Mammary epithelial cell (primary cell): ENCODE measurements around the gene PTPRU.

ENCODE experiments used
- EZH2 ChIP-seq: IDR thresholded peaks from 2 replicates; pipeline ENCODE4 v1.6.1; 2012; ENCODE audit warnings: low read length, inconsistent platforms, borderline replicate concordance
- TF ChIP-seq, protein P1 (sequence below), 2 donors: IDR thresholded peaks in 1 of 2; conservative IDR thresholded peaks in 1 of 2; 2 replicates each; pipeline ENCODE4 v1.5.1; 2011 to 2012; ENCODE audit warnings: inconsistent platforms in 2 of 2, low read length in 2 of 2, mild to moderate bottlenecking in 2 of 2, control low read depth in 1 of 2, low read depth in 1 of 2; ENCODE audit not compliant: insufficient read depth in 1 of 2; ENCODE audit errors: extremely low read depth in 1 of 2

DNA sequence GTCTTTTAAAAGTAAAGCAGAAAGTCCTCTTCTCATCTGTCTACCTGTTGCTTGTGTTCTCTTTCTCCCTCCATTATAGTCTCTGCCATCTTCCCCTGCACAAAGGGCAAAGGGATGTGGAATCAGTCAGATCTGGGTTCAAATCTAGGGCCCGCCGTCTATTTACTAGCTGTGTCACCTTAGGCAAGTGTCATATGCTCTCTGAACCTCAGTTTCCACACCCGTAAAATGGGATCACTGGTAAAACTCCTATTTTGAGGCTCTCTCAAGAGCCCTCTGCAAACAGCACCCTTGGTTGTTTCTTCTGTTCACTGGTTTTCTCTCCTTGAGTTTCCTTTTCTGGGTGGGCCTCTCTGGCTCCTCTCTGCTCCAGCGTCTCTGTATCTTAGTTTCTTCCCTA, 2.6 kb upstream of the PTPRU start:
- TF ChIP-seq, protein P1, sequence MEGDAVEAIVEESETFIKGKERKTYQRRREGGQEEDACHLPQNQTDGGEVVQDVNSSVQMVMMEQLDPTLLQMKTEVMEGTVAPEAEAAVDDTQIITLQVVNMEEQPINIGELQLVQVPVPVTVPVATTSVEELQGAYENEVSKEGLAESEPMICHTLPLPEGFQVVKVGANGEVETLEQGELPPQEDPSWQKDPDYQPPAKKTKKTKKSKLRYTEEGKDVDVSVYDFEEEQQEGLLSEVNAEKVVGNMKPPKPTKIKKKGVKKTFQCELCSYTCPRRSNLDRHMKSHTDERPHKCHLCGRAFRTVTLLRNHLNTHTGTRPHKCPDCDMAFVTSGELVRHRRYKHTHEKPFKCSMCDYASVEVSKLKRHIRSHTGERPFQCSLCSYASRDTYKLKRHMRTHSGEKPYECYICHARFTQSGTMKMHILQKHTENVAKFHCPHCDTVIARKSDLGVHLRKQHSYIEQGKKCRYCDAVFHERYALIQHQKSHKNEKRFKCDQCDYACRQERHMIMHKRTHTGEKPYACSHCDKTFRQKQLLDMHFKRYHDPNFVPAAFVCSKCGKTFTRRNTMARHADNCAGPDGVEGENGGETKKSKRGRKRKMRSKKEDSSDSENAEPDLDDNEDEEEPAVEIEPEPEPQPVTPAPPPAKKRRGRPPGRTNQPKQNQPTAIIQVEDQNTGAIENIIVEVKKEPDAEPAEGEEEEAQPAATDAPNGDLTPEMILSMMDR (conservative IDR thresholded peaks at IDR 0.05 in 1 of 2, IDR thresholded peaks at IDR 0.05 in 1 of 2; ENCODE audit: extremely low read depth in 1 of 2, insufficient read depth in 1 of 2, low read depth in 1 of 2, low read length in 2 of 2): no peak
- TF ChIP-seq EZH2: no peak
